Endodermal cell (in vitro differentiated cells): ENCODE results near the gene PIEZO2. TPM values are rescaled to one million over a fixed set of nuclear protein-coding genes. Genes with fewer than 3 reads are reported as not detected.
A peak's percentile ranks its signal among the peaks of the same experiment; 100 is the strongest.

Source experiments
- DNase-seq: peaks from one replicate; pipeline ENCODE4 v3.0.0-alpha.2; 2017
- H3K27ac ChIP-seq: 2 replicates; pipeline ENCODE4 v1.5.1; 2013; ENCODE audit warnings: mild to moderate bottlenecking, low read depth, low read length, moderate library complexity
- H3K27me3 ChIP-seq: 2 replicates; pipeline ENCODE4 v1.6.1; 2013; ENCODE audit warnings: mild to moderate bottlenecking, low read length, moderate library complexity; ENCODE audit not compliant: insufficient read depth, control insufficient read depth, poor library complexity, severe bottlenecking
- H3K36me3 ChIP-seq: 2 replicates; pipeline ENCODE4 v1.7.0; 2013; ENCODE audit warnings: mild to moderate bottlenecking, low read length, moderate library complexity; ENCODE audit not compliant: control insufficient read depth, insufficient read depth
- H3K4me1 ChIP-seq: one replicate; pipeline ENCODE4 v1.7.0; 2013; ENCODE audit warnings: low read length; ENCODE audit not compliant: control insufficient read depth, insufficient read depth
- H3K4me3 ChIP-seq: 2 replicates; pipeline ENCODE4 v1.5.1; 2013; ENCODE audit warnings: mild to moderate bottlenecking, low read length, moderate library complexity
- H3K9ac ChIP-seq: 2 replicates; pipeline ENCODE4 v1.6.1; 2013; ENCODE audit warnings: mild to moderate bottlenecking, low read length, moderate library complexity; ENCODE audit not compliant: poor library complexity, severe bottlenecking; ENCODE audit errors: extremely low read depth
- H3K9me3 ChIP-seq: 2 replicates; pipeline ENCODE4 v1.6.1; 2013; ENCODE audit warnings: mild to moderate bottlenecking, low read length, moderate library complexity; ENCODE audit not compliant: control insufficient read depth
- H3K27ac Mint-ChIP-seq: 2 replicates; pipeline ENCODE4 v1.8.0; 2020; ENCODE audit warnings: mixed read lengths
- H3K27me3 Mint-ChIP-seq: 2 replicates; pipeline ENCODE4 v1.8.0; 2021; ENCODE audit warnings: mild to moderate bottlenecking, mixed read lengths; ENCODE audit not compliant: insufficient read depth
- H3K36me3 Mint-ChIP-seq: 2 replicates; pipeline ENCODE4 v1.8.0; 2020; ENCODE audit warnings: low read depth, mixed read lengths
- H3K4me1 Mint-ChIP-seq: 2 replicates; pipeline ENCODE4 v1.8.0; 2020; ENCODE audit warnings: mixed read lengths
- H3K4me3 Mint-ChIP-seq: 2 replicates; pipeline ENCODE4 v1.8.0; 2020; ENCODE audit warnings: mild to moderate bottlenecking, moderate library complexity, mixed read lengths
- H3K9me3 Mint-ChIP-seq: 2 replicates; pipeline ENCODE4 v1.8.0; 2020; ENCODE audit warnings: mild to moderate bottlenecking, mixed read lengths
- whole genome bisulfite sequencing, 2 experiments: methylation state at CpG; one replicate each; pipeline versions ENCODE4 v1.1.5 to v1.1.7; 2013; ENCODE audit warnings: missing lambda C conversion rate in 2 of 2, mixed read lengths in 1 of 2; ENCODE audit not compliant: insufficient coverage in 1 of 2, insufficient read length in 1 of 2; 5-methylcytosine and 5-hydroxymethylcytosine counted together
- total RNA-seq, 2 donors: library from RNA; stranded (reverse); fragmentation: NEBNext Ultra II Directional in 1 of 2; extraction: Animal tissue kit (Norgen Biotek cat#: 25700) in 1 of 2; gene quantifications; 2 replicates in 1 of 2; 3 replicates in 1 of 2; pipeline ENCODE4 v1.2.1, GENCODE V29; 2021
- TF ChIP-seq, protein P1 (sequence below): fragments of 200-600 bp; sonication (generic); conservative IDR thresholded peaks from 2 replicates; pipeline ENCODE4 v1.5.0; 2021; ENCODE audit warnings: antibody characterized with exemption, mild to moderate bottlenecking

PIEZO2 gene
- total RNA-seq, 2 donors from 2014 or later, result 7.3 to 12.1 TPM

DNA sequence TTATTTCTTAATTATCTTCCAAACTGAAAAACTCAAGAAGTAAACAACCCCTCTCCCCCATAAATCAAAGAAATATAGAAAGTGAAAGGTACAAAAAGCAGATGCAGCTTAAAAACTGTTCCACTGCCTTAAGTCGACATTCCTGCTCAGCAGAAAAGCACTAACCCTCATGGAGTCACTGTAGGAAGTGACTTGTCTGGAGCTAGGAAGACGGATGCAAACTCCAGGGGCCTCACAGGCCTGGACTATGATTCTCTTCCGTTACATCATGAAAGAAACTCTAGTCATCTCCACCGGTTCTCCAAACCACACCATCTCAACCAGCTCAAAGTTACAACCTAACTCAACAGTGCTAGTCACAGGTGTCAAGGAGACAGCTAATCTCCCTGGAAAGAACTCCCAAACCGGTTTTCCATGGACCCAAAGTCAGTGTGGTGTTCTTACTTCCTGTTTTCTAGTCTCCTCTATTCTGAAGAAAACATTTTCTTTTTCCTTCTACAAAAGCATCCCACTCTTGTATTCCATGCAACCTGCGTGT, 128.4 kb downstream of the PIEZO2 start:
- Histone ChIP-seq H3K4me1 (peaks cover 15% of the 10 kb centered on the region), H3K9ac (no peak overlapping the region), H3K4me3 (no peak overlapping the region), H3K27ac (no peak overlapping the region), H3K36me3 (no peaks in the 10 kb centered on the region), H3K27me3 (no peaks in the 10 kb centered on the region), H3K9me3 (no peaks in the 10 kb centered on the region)
- H3K4me1 Mint-ChIP-seq, result peaks cover 32% of the 10 kb centered on the region
- no peak overlapping the region for H3K4me3 Mint-ChIP-seq
- WGBS, 2 experiments, result 85% methylated on average over 2 to 6 of the region's 6 CpGs
- H3K9me3 Mint-ChIP-seq, result peaks cover 7% of the 10 kb centered on the region
- TF ChIP-seq, protein P1, sequence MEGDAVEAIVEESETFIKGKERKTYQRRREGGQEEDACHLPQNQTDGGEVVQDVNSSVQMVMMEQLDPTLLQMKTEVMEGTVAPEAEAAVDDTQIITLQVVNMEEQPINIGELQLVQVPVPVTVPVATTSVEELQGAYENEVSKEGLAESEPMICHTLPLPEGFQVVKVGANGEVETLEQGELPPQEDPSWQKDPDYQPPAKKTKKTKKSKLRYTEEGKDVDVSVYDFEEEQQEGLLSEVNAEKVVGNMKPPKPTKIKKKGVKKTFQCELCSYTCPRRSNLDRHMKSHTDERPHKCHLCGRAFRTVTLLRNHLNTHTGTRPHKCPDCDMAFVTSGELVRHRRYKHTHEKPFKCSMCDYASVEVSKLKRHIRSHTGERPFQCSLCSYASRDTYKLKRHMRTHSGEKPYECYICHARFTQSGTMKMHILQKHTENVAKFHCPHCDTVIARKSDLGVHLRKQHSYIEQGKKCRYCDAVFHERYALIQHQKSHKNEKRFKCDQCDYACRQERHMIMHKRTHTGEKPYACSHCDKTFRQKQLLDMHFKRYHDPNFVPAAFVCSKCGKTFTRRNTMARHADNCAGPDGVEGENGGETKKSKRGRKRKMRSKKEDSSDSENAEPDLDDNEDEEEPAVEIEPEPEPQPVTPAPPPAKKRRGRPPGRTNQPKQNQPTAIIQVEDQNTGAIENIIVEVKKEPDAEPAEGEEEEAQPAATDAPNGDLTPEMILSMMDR, result no peak
- peaks cover 6% of the 10 kb centered on the region for H3K36me3 Mint-ChIP-seq
- DNase-seq, result no peak
- peak overlapping the region; percentile 9 for H3K27ac Mint-ChIP-seq
- H3K27me3 Mint-ChIP-seq, result no peaks in the 10 kb centered on the region

DNA sequence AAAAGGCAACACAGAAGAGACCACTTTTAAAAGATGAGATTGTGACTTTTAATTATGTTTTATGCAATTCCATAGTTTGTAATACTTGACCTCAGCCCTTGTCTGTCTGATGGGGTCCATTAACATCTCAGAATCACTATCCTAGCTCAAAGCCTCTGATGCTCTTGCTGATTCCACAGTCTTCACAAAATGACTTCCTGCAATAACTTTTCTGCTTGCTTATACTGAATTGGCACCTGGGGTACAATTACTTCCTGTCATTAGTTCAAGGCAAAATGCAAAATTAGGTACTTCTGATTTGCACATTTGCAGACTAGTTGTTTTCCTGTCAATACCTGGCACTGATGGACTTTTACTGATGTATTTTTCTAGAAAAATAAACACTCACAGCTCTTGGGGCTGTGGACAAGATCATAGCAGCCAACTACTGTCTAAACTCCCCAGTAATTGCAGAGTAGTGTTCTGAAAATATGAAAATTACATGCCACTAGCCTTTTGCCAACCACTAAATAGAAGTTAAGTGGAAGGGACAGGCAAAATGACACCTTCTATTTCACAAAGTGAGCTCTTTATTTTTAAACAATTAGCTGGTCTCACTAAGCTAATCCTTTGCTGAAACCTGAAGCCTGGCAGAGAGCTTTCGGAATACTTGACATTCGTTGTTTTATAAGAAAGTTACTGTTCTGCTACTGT, 129.1 kb downstream of the PIEZO2 start:
- DNase-seq, result no peak
- Mint-ChIP-seq H3K4me3 (no peak overlapping the region), H3K27me3 (no peaks in the 10 kb centered on the region), H3K9me3 (peaks cover 7% of the 10 kb centered on the region), H3K27ac (no peak overlapping the region), H3K36me3 (peaks cover 6% of the 10 kb centered on the region), H3K4me1 (peaks cover 34% of the 10 kb centered on the region)
- peaks cover 15% of the 10 kb centered on the region for H3K4me1 ChIP-seq
- 83 to 90% methylated on average over 2 of the region's 2 CpGs for WGBS, 2 experiments
- H3K9me3 ChIP-seq, result no peaks in the 10 kb centered on the region
- no peaks in the 10 kb centered on the region for H3K36me3 ChIP-seq
- H3K4me3 ChIP-seq, result no peak overlapping the region
- no peaks in the 10 kb centered on the region for H3K27me3 ChIP-seq
- H3K27ac ChIP-seq, result no peak overlapping the region
- TF ChIP-seq, protein P1, result no peak
- no peak overlapping the region for H3K9ac ChIP-seq

DNA sequence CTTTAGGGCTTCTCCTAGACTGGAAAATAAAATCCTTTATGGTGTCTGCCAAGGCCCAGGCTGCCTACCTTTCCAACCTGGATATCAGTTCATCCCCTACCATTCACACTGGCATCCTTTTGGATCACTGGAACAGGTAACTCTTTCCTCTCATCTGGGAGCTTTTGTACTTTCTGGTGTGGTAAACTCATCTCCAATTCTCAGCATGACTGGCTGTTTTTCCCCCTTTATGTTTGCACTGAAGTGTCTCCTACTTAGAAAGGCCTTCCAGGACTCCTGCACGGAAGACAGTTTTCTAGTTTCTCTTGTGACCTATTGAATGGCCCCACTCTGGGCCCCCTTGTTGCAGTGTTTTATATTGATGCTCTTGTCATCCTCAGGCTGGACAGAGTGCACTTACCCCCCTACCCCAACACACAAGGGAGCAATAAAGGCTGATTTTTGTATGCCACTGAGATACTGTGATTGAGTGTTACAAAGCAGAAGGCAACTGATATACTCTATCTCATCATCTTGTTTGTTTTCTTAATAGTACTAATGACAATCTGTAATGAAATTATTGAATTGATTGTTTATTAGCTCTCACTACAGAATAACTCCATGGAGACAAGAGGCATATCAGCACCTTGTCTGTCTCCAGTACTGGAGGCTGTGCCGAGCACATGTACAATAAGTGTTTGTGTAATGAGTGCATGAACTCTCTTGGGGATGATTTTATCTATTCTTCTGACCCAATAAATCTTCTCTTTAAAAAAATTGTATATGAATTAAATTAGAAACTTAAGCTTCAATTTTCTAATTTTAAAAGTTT, 129.9 kb downstream of the PIEZO2 start:
- H3K9me3 Mint-ChIP-seq, result peaks cover 4% of the 10 kb centered on the region
- WGBS, 2 experiments, result 96% methylated on average over 2 of the region's 2 CpGs; no CpG with 5 or more reads in 1 of the 2 experiments
- H3K4me1 Mint-ChIP-seq, result peaks cover 34% of the 10 kb centered on the region
- DNase-seq, result no peak
- Histone ChIP-seq H3K4me3 (no peak overlapping the region), H3K36me3 (no peaks in the 10 kb centered on the region), H3K27ac (no peak overlapping the region), H3K9ac (no peak overlapping the region), H3K27me3 (no peaks in the 10 kb centered on the region), H3K9me3 (no peaks in the 10 kb centered on the region), H3K4me1 (peaks cover 15% of the 10 kb centered on the region)
- H3K4me3 Mint-ChIP-seq, result no peak overlapping the region
- peaks cover 4% of the 10 kb centered on the region for H3K36me3 Mint-ChIP-seq
- no peak overlapping the region for H3K27ac Mint-ChIP-seq
- H3K27me3 Mint-ChIP-seq, result no peaks in the 10 kb centered on the region
- TF ChIP-seq, protein P1, result no peak
